H9 (cell line): ENCODE measurements around the gene CDADC1. TPM values are rescaled to one million over a fixed set of nuclear protein-coding genes. Genes with fewer than 3 reads are reported as not detected.

ENCODE experiments used
- DNase-seq: peaks from one replicate; pipeline ENCODE4 v3.0.0-alpha.2; 2017
- H2AFZ ChIP-seq: one replicate; pipeline ENCODE4 v1.6.1; 2013; ENCODE audit warnings: mild to moderate bottlenecking, low read length, control low read depth, moderate library complexity
- H2AK5ac ChIP-seq: 2 replicates; pipeline ENCODE4 v1.6.1; 2013; ENCODE audit warnings: low read length, control low read depth, mixed read lengths; ENCODE audit not compliant: insufficient read length
- H2BK120ac ChIP-seq: one replicate; pipeline ENCODE4 v1.6.1; 2013; ENCODE audit warnings: low read depth, mild to moderate bottlenecking, low read length, control low read depth, inconsistent platforms; ENCODE audit not compliant: poor library complexity, severe bottlenecking
- H2BK12ac ChIP-seq: 2 replicates; pipeline ENCODE4 v1.6.1; 2013; ENCODE audit warnings: low read length, control low read depth, mixed read lengths, low read depth; ENCODE audit not compliant: insufficient read length
- H2BK15ac ChIP-seq: 2 replicates; pipeline ENCODE4 v1.6.1; 2013; ENCODE audit warnings: low read depth, low read length, control low read depth
- H2BK20ac ChIP-seq: one replicate; pipeline ENCODE4 v1.6.1; 2013; ENCODE audit warnings: low read depth, mild to moderate bottlenecking, low read length, control low read depth, inconsistent platforms; ENCODE audit not compliant: poor library complexity, severe bottlenecking
- H2BK5ac ChIP-seq: 2 replicates; pipeline ENCODE4 v1.6.1; 2013; ENCODE audit warnings: low read length, control low read depth, mixed read lengths; ENCODE audit not compliant: insufficient read length
- H3K14ac ChIP-seq: 2 replicates; pipeline ENCODE4 v1.6.1; 2013; ENCODE audit warnings: low read length, control low read depth; ENCODE audit not compliant: insufficient read depth
- H3K18ac ChIP-seq: 2 replicates; pipeline ENCODE4 v1.6.1; 2013; ENCODE audit warnings: low read depth, mild to moderate bottlenecking, mixed read lengths, low read length, control low read depth; ENCODE audit not compliant: insufficient read length
- H3K23ac ChIP-seq: 2 replicates; pipeline ENCODE4 v1.6.1; 2013; ENCODE audit warnings: low read length, control low read depth, mixed read lengths, low read depth; ENCODE audit not compliant: insufficient read length
- H3K23me2 ChIP-seq: 2 replicates; pipeline ENCODE4 v1.6.1; 2013; ENCODE audit warnings: low read depth, mild to moderate bottlenecking, mixed read lengths, low read length, control low read depth; ENCODE audit not compliant: insufficient read length, poor library complexity, severe bottlenecking
- H3K27ac ChIP-seq: 2 replicates; pipeline ENCODE4 v1.5.1; 2013; ENCODE audit warnings: low read length, control low read depth, mixed read lengths, low read depth; ENCODE audit not compliant: insufficient read length
- H3K27me3 ChIP-seq: 2 replicates; pipeline ENCODE4 v1.6.1; 2013; ENCODE audit warnings: low read length, control low read depth, inconsistent platforms; ENCODE audit not compliant: insufficient read depth
- H3K4ac ChIP-seq: 2 replicates; pipeline ENCODE4 v1.6.1; 2013; ENCODE audit warnings: low read depth, mild to moderate bottlenecking, control low read depth, inconsistent platforms, low read length, moderate library complexity
- H3K4me1 ChIP-seq: 2 replicates; pipeline ENCODE4 v1.6.1; 2013; ENCODE audit warnings: low read length, control low read depth, inconsistent platforms; ENCODE audit not compliant: insufficient read depth
- H3K4me2 ChIP-seq: 2 replicates; pipeline ENCODE4 v1.6.1; 2013; ENCODE audit warnings: low read length, control low read depth, mixed read lengths; ENCODE audit not compliant: insufficient read length, insufficient read depth
- H3K56ac ChIP-seq: 2 replicates; pipeline ENCODE4 v1.6.1; 2013; ENCODE audit warnings: low read depth, mild to moderate bottlenecking, mixed read lengths, low read length, control low read depth; ENCODE audit not compliant: insufficient read length
- H3K79me1 ChIP-seq: 2 replicates; pipeline ENCODE4 v1.6.1; 2013; ENCODE audit warnings: low read depth, mild to moderate bottlenecking, moderate library complexity, low read length, control low read depth, inconsistent platforms; ENCODE audit not compliant: insufficient read depth, poor library complexity, severe bottlenecking
- H3K79me2 ChIP-seq: 2 replicates; pipeline ENCODE4 v1.6.1; 2013; ENCODE audit warnings: low read length, control low read depth, inconsistent platforms; ENCODE audit not compliant: insufficient read depth
- H3K9ac ChIP-seq: 2 replicates; pipeline ENCODE4 v1.6.1; 2013; ENCODE audit warnings: low read length, control low read depth, mixed read lengths; ENCODE audit not compliant: insufficient read length; ENCODE audit errors: extremely low read depth
- H3K9me3 ChIP-seq: one replicate; pipeline ENCODE4 v1.6.1; 2013; ENCODE audit warnings: low read depth, low read length, inconsistent platforms; ENCODE audit not compliant: control insufficient read depth
- H3T11ph ChIP-seq: one replicate; pipeline ENCODE4 v1.6.1; 2013; ENCODE audit warnings: mild to moderate bottlenecking, low read length, control low read depth, inconsistent platforms
- H4K20me1 ChIP-seq: one replicate; pipeline ENCODE4 v1.6.1; 2013; ENCODE audit not compliant: control insufficient read depth, insufficient read length, insufficient read depth
- H4K5ac ChIP-seq: 2 replicates; pipeline ENCODE4 v1.6.1; 2013; ENCODE audit warnings: low read depth, mild to moderate bottlenecking, mixed read lengths, low read length, control low read depth; ENCODE audit not compliant: insufficient read length
- H4K8ac ChIP-seq: replicated peaks from 2 replicates; pipeline ENCODE4 v1.6.1; 2013; ENCODE audit warnings: low read length, control low read depth, mixed read lengths, low read depth; ENCODE audit not compliant: insufficient read length
- H4K91ac ChIP-seq: 2 replicates; pipeline ENCODE4 v1.6.1; 2013; ENCODE audit warnings: low read depth, mild to moderate bottlenecking, moderate library complexity, mixed read lengths, low read length, control low read depth; ENCODE audit not compliant: insufficient read length
- H3K27ac Mint-ChIP-seq, 3 experiments: 2 replicates in 2 of 3; 3 replicates in 1 of 3; pipeline ENCODE4 v1.8.0; 2020 to 2021; ENCODE audit warnings: mixed read lengths in 3 of 3, mild to moderate bottlenecking in 1 of 3, moderate library complexity in 1 of 3
- H3K27me3 Mint-ChIP-seq: 2 replicates; pipeline ENCODE4 v1.8.0; 2021; ENCODE audit warnings: low read depth, mild to moderate bottlenecking, moderate library complexity, mixed read lengths
- H3K36me3 Mint-ChIP-seq, 3 experiments: 2 replicates in 2 of 3; 3 replicates in 1 of 3; pipeline ENCODE4 v1.8.0; 2020 to 2021; ENCODE audit warnings: low read depth in 3 of 3, mixed read lengths in 3 of 3; ENCODE audit not compliant: insufficient read depth in 1 of 3
- H3K4me1 Mint-ChIP-seq, 2 experiments: 2 replicates each; pipeline ENCODE4 v1.8.0; 2020; ENCODE audit warnings: mixed read lengths in 2 of 2
- H3K4me3 Mint-ChIP-seq, 2 experiments: 2 replicates in 1 of 2; 3 replicates in 1 of 2; pipeline ENCODE4 v1.8.0; 2020 to 2021; ENCODE audit warnings: mild to moderate bottlenecking in 2 of 2, mixed read lengths in 2 of 2, moderate library complexity in 1 of 2
- H3K9me3 Mint-ChIP-seq, 2 experiments: 2 replicates in 1 of 2; 3 replicates in 1 of 2; pipeline ENCODE4 v1.8.0; 2020; ENCODE audit warnings: mild to moderate bottlenecking in 2 of 2, mixed read lengths in 2 of 2, moderate library complexity in 1 of 2
- WGBS: extraction: QIAGEN DNeasy Blood & Tissue Kit; methylation state at CpG from one replicate; pipeline ENCODE4 v1.1.7; 2013; ENCODE audit warnings: missing lambda C conversion rate, low lambda C conversion rate, mixed read lengths; ENCODE audit not compliant: insufficient read length; ENCODE audit errors: extremely low coverage; 5-methylcytosine and 5-hydroxymethylcytosine counted together
- total RNA-seq: library from RNA; stranded (reverse); gene quantifications from 2 replicates; pipeline ENCODE4 v1.2.1, GENCODE V29; 2021
- TF ChIP-seq, protein P1 (sequence below): fragments of 200-600 bp; sonication (generic); conservative IDR thresholded peaks from 3 replicates; pipeline ENCODE4 v1.8.0; 2021; ENCODE audit warnings: antibody characterized with exemption, mild to moderate bottlenecking

Gene CDADC1
- total RNA-seq, 1 experiment from 2014 or later, result 4.9 TPM

GRCh38 chr13:49305792-49306425, 58.2 kb downstream of the CDADC1 start:
- H3K4ac ChIP-seq, result no peak overlapping the region
- no peak overlapping the region for H2BK120ac ChIP-seq
- H3K27me3 Mint-ChIP-seq, result no peaks in the 10 kb centered on the region
- H3K23me2 ChIP-seq, result no peaks in the 10 kb centered on the region
- H3K27me3 ChIP-seq, result no peaks in the 10 kb centered on the region
- no peaks in the 10 kb centered on the region for H3K9me3 Mint-ChIP-seq
- H4K8ac ChIP-seq, result no peak overlapping the region
- H3K18ac ChIP-seq, result no peak overlapping the region
- H3K9me3 ChIP-seq, result no peaks in the 10 kb centered on the region
- no peaks in the 10 kb centered on the region for H3K79me2 ChIP-seq
- H2AK5ac ChIP-seq, result no peak overlapping the region
- no peaks in the 10 kb centered on the region for H3K36me3 Mint-ChIP-seq
- peak overlapping the region in 1 of 3 experiments; percentile 30; a peak in 2 of 7 replicates for H3K27ac Mint-ChIP-seq
- no peak overlapping the region for H4K5ac ChIP-seq
- H2AFZ ChIP-seq, result no peak overlapping the region
- no peak overlapping the region for H3K9ac ChIP-seq
- no peak overlapping the region for H3K23ac ChIP-seq
- no peaks in the 10 kb centered on the region for H4K20me1 ChIP-seq
- no peak overlapping the region for H3K56ac ChIP-seq
- H3K4me3 Mint-ChIP-seq, result no peak overlapping the region
- no peak overlapping the region for H4K91ac ChIP-seq
- no peaks in the 10 kb centered on the region for H3K79me1 ChIP-seq
- no peak overlapping the region for H3K27ac ChIP-seq
- no CpG with 5 or more reads among the region's 15 CpGs for WGBS
- H3K14ac ChIP-seq, result no peak overlapping the region
- no peak for DNase-seq
- no peak overlapping the region for H3K4me2 ChIP-seq
- no peaks in the 10 kb centered on the region for H3K4me1 ChIP-seq
- no peak overlapping the region for H2BK12ac ChIP-seq
- no peak overlapping the region for H3T11ph ChIP-seq
- peaks cover 10 to 31% of the 10 kb centered on the region in 2 experiments for H3K4me1 Mint-ChIP-seq
- no peak overlapping the region for H2BK20ac ChIP-seq
- no peak overlapping the region for H2BK5ac ChIP-seq
- H2BK15ac ChIP-seq, result no peak overlapping the region
- TF ChIP-seq, protein P1, sequence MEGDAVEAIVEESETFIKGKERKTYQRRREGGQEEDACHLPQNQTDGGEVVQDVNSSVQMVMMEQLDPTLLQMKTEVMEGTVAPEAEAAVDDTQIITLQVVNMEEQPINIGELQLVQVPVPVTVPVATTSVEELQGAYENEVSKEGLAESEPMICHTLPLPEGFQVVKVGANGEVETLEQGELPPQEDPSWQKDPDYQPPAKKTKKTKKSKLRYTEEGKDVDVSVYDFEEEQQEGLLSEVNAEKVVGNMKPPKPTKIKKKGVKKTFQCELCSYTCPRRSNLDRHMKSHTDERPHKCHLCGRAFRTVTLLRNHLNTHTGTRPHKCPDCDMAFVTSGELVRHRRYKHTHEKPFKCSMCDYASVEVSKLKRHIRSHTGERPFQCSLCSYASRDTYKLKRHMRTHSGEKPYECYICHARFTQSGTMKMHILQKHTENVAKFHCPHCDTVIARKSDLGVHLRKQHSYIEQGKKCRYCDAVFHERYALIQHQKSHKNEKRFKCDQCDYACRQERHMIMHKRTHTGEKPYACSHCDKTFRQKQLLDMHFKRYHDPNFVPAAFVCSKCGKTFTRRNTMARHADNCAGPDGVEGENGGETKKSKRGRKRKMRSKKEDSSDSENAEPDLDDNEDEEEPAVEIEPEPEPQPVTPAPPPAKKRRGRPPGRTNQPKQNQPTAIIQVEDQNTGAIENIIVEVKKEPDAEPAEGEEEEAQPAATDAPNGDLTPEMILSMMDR, result no peak
